Measurements from ENCODE around the gene SPEM1. TPM values are rescaled to one million over a fixed set of nuclear protein-coding genes. Genes with fewer than 3 reads are reported as not detected.

The SPEM1 gene
- total and polyA plus RNA-seq, 10 of the 15 experiments (the other 5 are each of a cell fraction or from before 2014, with no cell fraction given): not detected

DNA sequence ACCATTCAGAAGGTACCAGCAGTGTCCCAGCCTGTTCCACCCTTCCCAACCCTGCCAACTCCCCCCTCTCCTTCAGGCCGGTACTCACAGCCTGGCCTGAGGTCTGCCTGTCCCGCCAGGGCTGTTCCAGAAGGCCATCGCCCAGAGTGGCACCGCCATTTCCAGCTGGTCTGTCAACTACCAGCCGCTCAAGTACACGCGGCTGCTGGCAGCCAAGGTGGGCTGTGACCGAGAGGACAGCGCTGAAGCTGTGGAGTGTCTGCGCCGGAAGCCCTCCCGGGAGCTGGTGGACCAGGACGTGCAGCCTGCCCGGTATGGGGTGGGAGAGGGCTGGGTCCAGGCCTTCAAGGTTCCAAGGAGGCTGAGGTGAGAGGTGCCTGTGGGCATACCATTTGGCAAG is 5.3 kb upstream of the SPEM1 start:
- CTCF ChIA-PET: no interaction called here
- no peak overlapping the region for H3K4me2 ChIP-seq (ENCODE audit: control insufficient read depth, insufficient read depth)
- H4K20me1 ChIP-seq (ENCODE audit: control insufficient read depth, insufficient read depth): no peaks in the 10 kb centered on the region
- H3K36me3 ChIP-seq (ENCODE audit: control insufficient read depth in 2 of 2, insufficient read depth in 2 of 2, low read length in 1 of 2): no peaks in the 10 kb centered on the region
- no peaks in the 10 kb centered on the region for H3K9me3 ChIP-seq (replicated peaks; ENCODE audit: control insufficient read depth, insufficient read depth, low read length)
- no peak overlapping the region for H2AFZ ChIP-seq (ENCODE audit: control insufficient read depth, low read depth, low read length)
- intact Hi-C loops (cut with micrococcal nuclease; ENCODE audit: unreplicated experiment) (no loop called here), in situ Hi-C loops (cut with MboI) (no loop called here)
- H3K27ac ChIP-seq (ENCODE audit: control insufficient read depth, insufficient read depth): no peak overlapping the region
- H3K9ac ChIP-seq (ENCODE audit: control insufficient read depth, insufficient read depth, low read length): no peak overlapping the region
- no peaks in the 10 kb centered on the region for H3K4me1 ChIP-seq (ENCODE audit: control insufficient read depth, insufficient read depth, low read length)
- no peaks in the 10 kb centered on the region; a peak in 2 of 4 replicates for H3K27me3 ChIP-seq (replicated peaks in 1 of 2; ENCODE audit: control insufficient read depth in 2 of 2, insufficient read depth in 2 of 2, low read length in 1 of 2)
- FAIRE-seq (no peak), ATAC-seq (no peak), DNase-seq (ENCODE audit: low read depth, low spot score) (no peak)
- RAD21 ChIA-PET (ENCODE audit: unreplicated experiment): no interaction called here
- SMC1A ChIA-PET (ENCODE audit: uncharacterized antibody, unreplicated experiment): no interaction called here
- H3K79me2 ChIP-seq (ENCODE audit: control insufficient read depth, insufficient read depth, low read length): no peaks in the 10 kb centered on the region
- TF ChIP-seq FOS (IDR thresholded peaks at IDR 0.05; ENCODE audit: borderline replicate concordance, extremely low read depth, insufficient read length): no peak
- POLR2A ChIA-PET: no interaction called here
- no TSS peak for BruUV-seq (replicated peaks)
- 72% methylated on average over 14 of the region's 14 CpGs for WGBS (ENCODE audit: insufficient coverage, insufficient replicate concordance, low lambda C conversion rate, missing lambda C conversion rate)
- no peak overlapping the region for H3K4me3 ChIP-seq

DNA sequence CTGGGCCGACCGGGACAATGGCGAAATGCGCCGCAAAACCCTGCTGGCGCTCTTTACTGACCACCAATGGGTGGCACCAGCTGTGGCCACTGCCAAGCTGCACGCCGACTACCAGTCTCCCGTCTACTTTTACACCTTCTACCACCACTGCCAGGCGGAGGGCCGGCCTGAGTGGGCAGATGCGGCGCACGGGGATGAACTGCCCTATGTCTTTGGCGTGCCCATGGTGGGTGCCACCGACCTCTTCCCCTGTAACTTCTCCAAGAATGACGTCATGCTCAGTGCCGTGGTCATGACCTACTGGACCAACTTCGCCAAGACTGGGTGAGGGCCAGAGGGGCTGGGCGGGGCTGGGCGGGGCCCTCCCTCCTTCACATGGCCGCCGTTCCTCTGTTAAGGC is 4.3 kb upstream of the SPEM1 start:
- no peaks in the 10 kb centered on the region for H3K79me2 ChIP-seq (ENCODE audit: control insufficient read depth, insufficient read depth, low read length)
- H2AFZ ChIP-seq (ENCODE audit: control insufficient read depth, low read depth, low read length): no peak overlapping the region
- no peaks in the 10 kb centered on the region for H4K20me1 ChIP-seq (ENCODE audit: control insufficient read depth, insufficient read depth)
- ATAC-seq: no peak
- no peak overlapping the region for H3K27ac ChIP-seq (ENCODE audit: control insufficient read depth, insufficient read depth)
- no peaks in the 10 kb centered on the region; a peak in 2 of 4 replicates for H3K27me3 ChIP-seq (replicated peaks in 1 of 2; ENCODE audit: control insufficient read depth in 2 of 2, insufficient read depth in 2 of 2, low read length in 1 of 2)
- ChIA-PET POLR2A (no interaction called here), SMC1A (ENCODE audit: uncharacterized antibody, unreplicated experiment) (no interaction called here), RAD21 (ENCODE audit: unreplicated experiment) (no interaction called here), CTCF (no interaction called here)
- in situ Hi-C loops (cut with MboI) (no loop called here), intact Hi-C loops (cut with micrococcal nuclease; ENCODE audit: unreplicated experiment) (no loop called here)
- DNase-seq (ENCODE audit: low read depth, low spot score): no peak
- no peaks in the 10 kb centered on the region for H3K36me3 ChIP-seq (ENCODE audit: control insufficient read depth in 2 of 2, insufficient read depth in 2 of 2, low read length in 1 of 2)
- no peaks in the 10 kb centered on the region for H3K4me1 ChIP-seq (ENCODE audit: control insufficient read depth, insufficient read depth, low read length)
- H3K9me3 ChIP-seq (replicated peaks; ENCODE audit: control insufficient read depth, insufficient read depth, low read length): no peaks in the 10 kb centered on the region
- H3K9ac ChIP-seq (ENCODE audit: control insufficient read depth, insufficient read depth, low read length): no peak overlapping the region
- no peak overlapping the region for H3K4me2 ChIP-seq (ENCODE audit: control insufficient read depth, insufficient read depth)
- no peak overlapping the region for H3K4me3 ChIP-seq
- 41% methylated on average over 22 of the region's 23 CpGs for WGBS (ENCODE audit: insufficient coverage, insufficient replicate concordance, low lambda C conversion rate, missing lambda C conversion rate)
- FAIRE-seq: no peak
- TF ChIP-seq ZNF622 (IDR thresholded peaks at IDR 0.05) (no peak), CBFB (IDR thresholded peaks at IDR 0.05; ENCODE audit: low read depth) (no peak), LARP7 (IDR thresholded peaks at IDR 0.05) (no peak), CBX3 (IDR thresholded peaks at IDR 0.05; ENCODE audit: borderline replicate concordance, low read depth) (no peak), ATF7 (IDR thresholded peaks at IDR 0.05; ENCODE audit: low read depth) (no peak), MXI1 (IDR thresholded peaks at IDR 0.05; ENCODE audit: low read depth, low read length) (no peak), RUNX3 (IDR thresholded peaks at IDR 0.05; ENCODE audit: low read length) (no peak), NFIC (IDR thresholded peaks at IDR 0.05; ENCODE audit: low read depth, low read length) (no peak), NBN (IDR thresholded peaks at IDR 0.05) (no peak), HDGF (IDR thresholded peaks at IDR 0.05) (no peak), CHD4 (IDR thresholded peaks at IDR 0.05) (no peak), ZNF274 (IDR thresholded peaks at IDR 0.05; ENCODE audit: insufficient read depth, insufficient read length) (no peak)
- TF ChIP-seq, protein P1, sequence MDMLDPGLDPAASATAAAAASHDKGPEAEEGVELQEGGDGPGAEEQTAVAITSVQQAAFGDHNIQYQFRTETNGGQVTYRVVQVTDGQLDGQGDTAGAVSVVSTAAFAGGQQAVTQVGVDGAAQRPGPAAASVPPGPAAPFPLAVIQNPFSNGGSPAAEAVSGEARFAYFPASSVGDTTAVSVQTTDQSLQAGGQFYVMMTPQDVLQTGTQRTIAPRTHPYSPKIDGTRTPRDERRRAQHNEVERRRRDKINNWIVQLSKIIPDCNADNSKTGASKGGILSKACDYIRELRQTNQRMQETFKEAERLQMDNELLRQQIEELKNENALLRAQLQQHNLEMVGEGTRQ (IDR thresholded peaks at IDR 0.05; ENCODE audit: borderline replicate concordance, low read depth, low read length): no peak
- TF ChIP-seq, protein P2, sequence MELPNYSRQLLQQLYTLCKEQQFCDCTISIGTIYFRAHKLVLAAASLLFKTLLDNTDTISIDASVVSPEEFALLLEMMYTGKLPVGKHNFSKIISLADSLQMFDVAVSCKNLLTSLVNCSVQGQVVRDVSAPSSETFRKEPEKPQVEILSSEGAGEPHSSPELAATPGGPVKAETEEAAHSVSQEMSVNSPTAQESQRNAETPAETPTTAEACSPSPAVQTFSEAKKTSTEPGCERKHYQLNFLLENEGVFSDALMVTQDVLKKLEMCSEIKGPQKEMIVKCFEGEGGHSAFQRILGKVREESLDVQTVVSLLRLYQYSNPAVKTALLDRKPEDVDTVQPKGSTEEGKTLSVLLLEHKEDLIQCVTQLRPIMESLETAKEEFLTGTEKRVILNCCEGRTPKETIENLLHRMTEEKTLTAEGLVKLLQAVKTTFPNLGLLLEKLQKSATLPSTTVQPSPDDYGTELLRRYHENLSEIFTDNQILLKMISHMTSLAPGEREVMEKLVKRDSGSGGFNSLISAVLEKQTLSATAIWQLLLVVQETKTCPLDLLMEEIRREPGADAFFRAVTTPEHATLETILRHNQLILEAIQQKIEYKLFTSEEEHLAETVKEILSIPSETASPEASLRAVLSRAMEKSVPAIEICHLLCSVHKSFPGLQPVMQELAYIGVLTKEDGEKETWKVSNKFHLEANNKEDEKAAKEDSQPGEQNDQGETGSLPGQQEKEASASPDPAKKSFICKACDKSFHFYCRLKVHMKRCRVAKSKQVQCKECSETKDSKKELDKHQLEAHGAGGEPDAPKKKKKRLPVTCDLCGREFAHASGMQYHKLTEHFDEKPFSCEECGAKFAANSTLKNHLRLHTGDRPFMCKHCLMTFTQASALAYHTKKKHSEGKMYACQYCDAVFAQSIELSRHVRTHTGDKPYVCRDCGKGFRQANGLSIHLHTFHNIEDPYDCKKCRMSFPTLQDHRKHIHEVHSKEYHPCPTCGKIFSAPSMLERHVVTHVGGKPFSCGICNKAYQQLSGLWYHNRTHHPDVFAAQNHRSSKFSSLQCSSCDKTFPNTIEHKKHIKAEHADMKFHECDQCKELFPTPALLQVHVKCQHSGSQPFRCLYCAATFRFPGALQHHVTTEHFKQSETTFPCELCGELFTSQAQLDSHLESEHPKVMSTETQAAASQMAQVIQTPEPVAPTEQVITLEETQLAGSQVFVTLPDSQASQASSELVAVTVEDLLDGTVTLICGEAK (IDR thresholded peaks at IDR 0.05; ENCODE audit: borderline replicate concordance): no peak
- no TSS peak for BruUV-seq (replicated peaks)

Data from GM12878 (cell line).